ENCODE measurements around the gene PTH2R. TPM values are rescaled to one million over a fixed set of nuclear protein-coding genes. Genes with fewer than 3 reads are reported as not detected.

The PTH2R gene
- total RNA-seq, 4 donors from 2014 or later, result not detected

DNA sequence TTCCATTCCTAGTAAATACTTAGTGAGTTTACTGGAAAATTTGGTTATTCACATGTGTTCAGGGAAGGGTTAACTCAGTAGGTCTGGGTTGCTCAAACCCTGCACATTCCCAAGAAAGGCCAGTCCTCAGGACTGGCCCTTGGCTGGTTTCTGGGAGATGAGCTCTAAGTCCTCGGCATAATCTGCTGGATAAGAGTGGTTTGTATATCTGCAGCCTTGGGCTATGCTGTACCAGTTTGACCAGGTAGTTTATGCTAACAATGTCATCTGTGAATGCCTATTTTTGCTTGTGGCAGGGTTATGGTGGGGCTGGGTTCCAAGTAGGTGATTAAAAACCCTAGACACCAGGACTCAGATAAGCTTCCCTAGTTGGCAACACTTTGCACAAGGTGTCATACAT, 7.4 kb upstream of the PTH2R start:
- 33% methylated on average over 1 of the region's 1 CpG; no CpG with 5 or more reads in 1 of the 2 donors for WGBS, 2 donors (ENCODE audit: low coverage in 1 of 2)
- H3K27me3 ChIP-seq, result peaks cover 21% of the 10 kb centered on the region
- no peak for DNase-seq
- H3K27ac ChIP-seq, result no peak overlapping the region
- TF ChIP-seq EP300 (IDR thresholded peaks at IDR 0.05; ENCODE audit: low read depth), result no peak
- no peak for TF ChIP-seq POLR2A (IDR thresholded peaks at IDR 0.05)
- no peak for TF ChIP-seq CTCF (IDR thresholded peaks at IDR 0.05)
- no peak for TF ChIP-seq POLR2AphosphoS5 (IDR thresholded peaks at IDR 0.05)
- H3K4me3 ChIP-seq, result no peak overlapping the region
- H3K36me3 ChIP-seq, result no peaks in the 10 kb centered on the region
- no peaks in the 10 kb centered on the region for H3K4me1 ChIP-seq
- in situ Hi-C loops (cut with MboI; ENCODE audit: low pct_ligation_motif_present in 1 of 4, low pct_unique_long_range_greater_than_20kb in 1 of 4, low sequenced_read_pairs in 3 of 4), result loop anchor here in 1 of 4 donors (25.0 kb wide), 1 partner anchor 813 kb away; no protein-coding TSS in a partner anchor
- H3K9me3 ChIP-seq, result peaks cover 4% of the 10 kb centered on the region in 2 donors
- intact Hi-C loops (cut with DNase I; ENCODE audit: low total_unique reads), result no loop called here

- Histone ChIP-seq H3K4me3 (no peak overlapping the region), H3K27me3 (peaks cover 66% of the 10 kb centered on the region), H3K36me3 (no peaks in the 10 kb centered on the region), H3K27ac (no peak overlapping the region), H3K9me3 (no peaks in the 10 kb centered on the region), H3K4me1 (peaks cover 0 to 10% (median 7%) of the 10 kb centered on the region in 4 donors)
- peak in 2 of 5 experiments; percentile 13 to 19 for TF ChIP-seq CTCF (IDR thresholded peaks at IDR 0.05)
- TF ChIP-seq POLR2A (IDR thresholded peaks at IDR 0.05), result no peak
- no peak for TF ChIP-seq EP300 (IDR thresholded peaks at IDR 0.05; ENCODE audit: low read depth)
- TF ChIP-seq POLR2AphosphoS5 (IDR thresholded peaks at IDR 0.05), result no peak
- WGBS, 2 donors (ENCODE audit: low coverage in 1 of 2), result 16 to 24% methylated on average over 8 to 9 of the region's 9 CpGs
- in situ Hi-C loops (cut with MboI; ENCODE audit: low pct_ligation_motif_present in 1 of 4, low pct_unique_long_range_greater_than_20kb in 1 of 4, low sequenced_read_pairs in 3 of 4) (no loop called here), intact Hi-C loops (cut with DNase I; ENCODE audit: low total_unique reads) (no loop called here)
- DNase-seq, result no peak
These were observed 1.1 kb downstream of the PTH2R start for GRCh38 chr2:208407667-208408066.

GRCh38 chr2:208413931-208414330, 7.3 kb downstream of the PTH2R start:
- H3K36me3 ChIP-seq, result no peaks in the 10 kb centered on the region
- WGBS, 2 donors (ENCODE audit: low coverage in 1 of 2), result 68 to 100% methylated on average over 1 to 2 of the region's 2 CpGs
- no peaks in the 10 kb centered on the region for H3K9me3 ChIP-seq

GRCh38 chr2:208415255-208415654, 8.7 kb downstream of the PTH2R start:
- 72 to 85% methylated on average over 4 of the region's 4 CpGs for WGBS, 2 donors (ENCODE audit: low coverage in 1 of 2)
- H3K27ac ChIP-seq, result no peak overlapping the region
- peaks cover 1% of the 10 kb centered on the region for H3K27me3 ChIP-seq
- no peaks in the 10 kb centered on the region for H3K36me3 ChIP-seq
- TF ChIP-seq POLR2AphosphoS5 (IDR thresholded peaks at IDR 0.05) (no peak), POLR2A (IDR thresholded peaks at IDR 0.05) (no peak), CTCF (IDR thresholded peaks at IDR 0.05) (no peak), EP300 (IDR thresholded peaks at IDR 0.05; ENCODE audit: low read depth) (no peak)
- DNase-seq, result no peak
- no peak overlapping the region for H3K4me3 ChIP-seq
- no peaks in the 10 kb centered on the region for H3K9me3 ChIP-seq
- intact Hi-C loops (cut with DNase I; ENCODE audit: low total_unique reads), result no loop called here
- H3K4me1 ChIP-seq, result no peaks in the 10 kb centered on the region
- in situ Hi-C loops (cut with MboI; ENCODE audit: low pct_ligation_motif_present in 1 of 4, low pct_unique_long_range_greater_than_20kb in 1 of 4, low sequenced_read_pairs in 3 of 4), result no loop called here

More at GRCh38 chr2:208413931-208414330, 7.3 kb downstream of the PTH2R start:
- TF ChIP-seq POLR2A (IDR thresholded peaks at IDR 0.05) (no peak), CTCF (IDR thresholded peaks at IDR 0.05) (no peak), POLR2AphosphoS5 (IDR thresholded peaks at IDR 0.05) (no peak), EP300 (IDR thresholded peaks at IDR 0.05; ENCODE audit: low read depth) (no peak)
- H3K4me1 ChIP-seq, result no peaks in the 10 kb centered on the region
- intact Hi-C loops (cut with DNase I; ENCODE audit: low total_unique reads) (no loop called here), in situ Hi-C loops (cut with MboI; ENCODE audit: low pct_ligation_motif_present in 1 of 4, low pct_unique_long_range_greater_than_20kb in 1 of 4, low sequenced_read_pairs in 3 of 4) (no loop called here)
- DNase-seq, result no peak
- no peak overlapping the region for H3K4me3 ChIP-seq
- H3K27me3 ChIP-seq, result peaks cover 15% of the 10 kb centered on the region
- no peak overlapping the region for H3K27ac ChIP-seq
